ENCODE results near the gene ELFN1.
"Not testable (repeated sequence)": the region's sequence is repeated elsewhere in the genome, so short reads cannot be mapped to it uniquely, and the experiment has no call there.

Gene ELFN1

DNA sequence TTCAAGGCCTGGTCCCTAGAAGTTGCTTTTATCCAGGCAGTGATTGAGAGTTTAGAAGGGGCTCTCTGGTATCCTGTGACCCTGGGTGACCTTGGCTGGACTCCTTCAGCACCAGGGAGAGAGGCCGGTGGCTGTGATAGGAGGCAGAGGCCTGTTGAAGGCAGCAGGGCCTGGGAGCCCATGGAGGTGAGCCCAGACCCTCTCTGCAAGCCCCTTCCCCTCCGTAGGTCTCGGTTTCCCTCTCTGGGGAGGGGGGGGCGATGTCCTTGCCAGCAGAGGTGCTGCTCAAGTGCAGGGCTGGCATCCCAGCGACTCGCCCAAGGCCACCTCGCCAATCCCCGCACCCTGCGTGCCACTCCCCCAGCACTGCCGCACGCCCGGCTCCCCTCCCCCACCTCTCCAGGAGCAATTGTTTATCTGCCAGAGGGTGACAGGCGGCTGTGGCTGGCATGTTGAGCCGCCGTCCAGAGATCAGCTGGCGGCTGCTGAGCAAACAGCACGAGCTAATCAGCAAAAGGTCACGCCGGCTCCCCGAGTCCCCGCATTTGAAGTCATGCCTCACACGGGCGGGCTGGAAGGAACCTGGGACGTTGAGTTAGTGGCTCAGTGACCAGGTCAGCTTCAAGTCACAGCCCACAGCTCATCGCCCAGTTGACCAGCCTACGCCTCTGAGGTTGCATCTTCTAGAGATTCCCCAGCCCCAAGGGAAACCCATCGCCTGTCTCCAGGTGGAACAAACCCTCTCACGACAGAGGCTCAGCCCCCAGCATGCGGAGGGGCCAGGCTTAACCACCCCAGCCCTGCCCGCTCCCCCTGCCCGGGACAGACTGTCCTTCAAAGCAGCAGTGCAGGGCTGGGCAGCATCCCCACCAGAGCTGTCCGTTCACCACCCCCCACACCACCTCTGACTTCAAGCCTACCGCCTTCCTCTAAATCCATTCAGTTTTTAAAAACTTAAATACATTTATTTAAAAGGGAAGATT, 43.7 kb downstream of the ELFN1 start:
- DNase-seq = no peak

DNA sequence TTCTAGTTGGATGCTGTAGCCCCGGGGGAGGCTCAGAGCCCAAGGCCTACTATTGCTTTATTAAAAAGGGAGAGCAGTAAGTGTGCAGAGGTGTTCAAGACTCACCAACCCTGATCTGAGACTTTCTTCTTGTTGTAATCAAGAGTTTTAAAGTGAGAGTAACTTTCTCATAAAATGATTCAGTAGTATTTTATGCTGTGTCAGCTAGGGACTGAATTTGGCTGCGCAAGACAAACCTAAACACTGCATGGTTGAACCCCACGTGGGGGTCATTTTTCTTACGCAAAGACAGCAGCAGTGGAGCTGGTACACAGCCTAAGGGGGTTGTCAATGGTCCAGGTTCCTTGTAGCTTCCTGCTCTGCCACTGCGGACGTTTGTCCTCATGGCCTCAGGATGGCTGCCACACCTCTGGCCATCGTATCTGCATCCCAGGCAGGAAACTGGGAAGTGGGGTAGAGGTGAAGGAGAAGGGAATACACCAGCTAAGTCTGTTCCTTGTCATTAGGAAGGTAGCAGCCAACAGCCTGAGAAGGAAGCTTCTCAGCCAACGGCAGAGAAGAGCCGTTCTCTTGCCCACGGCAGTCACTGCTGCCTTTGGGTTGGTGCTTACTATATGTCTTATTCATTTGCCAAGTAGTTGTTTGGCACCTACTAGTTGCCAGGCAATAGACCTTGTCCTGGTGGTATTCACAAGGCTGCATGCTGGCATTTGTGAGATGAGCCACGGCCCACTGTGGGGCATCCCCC, 44.7 kb downstream of the ELFN1 start:
- DNase-seq = no peak

GRCh38 chr7:1715331-1715625, 45.2 kb downstream of the ELFN1 start:
- no peak for DNase-seq

- DNase-seq = no peak
Measured at GRCh38 chr7:1715671-1716074, 45.6 kb downstream of the ELFN1 start.

DNA sequence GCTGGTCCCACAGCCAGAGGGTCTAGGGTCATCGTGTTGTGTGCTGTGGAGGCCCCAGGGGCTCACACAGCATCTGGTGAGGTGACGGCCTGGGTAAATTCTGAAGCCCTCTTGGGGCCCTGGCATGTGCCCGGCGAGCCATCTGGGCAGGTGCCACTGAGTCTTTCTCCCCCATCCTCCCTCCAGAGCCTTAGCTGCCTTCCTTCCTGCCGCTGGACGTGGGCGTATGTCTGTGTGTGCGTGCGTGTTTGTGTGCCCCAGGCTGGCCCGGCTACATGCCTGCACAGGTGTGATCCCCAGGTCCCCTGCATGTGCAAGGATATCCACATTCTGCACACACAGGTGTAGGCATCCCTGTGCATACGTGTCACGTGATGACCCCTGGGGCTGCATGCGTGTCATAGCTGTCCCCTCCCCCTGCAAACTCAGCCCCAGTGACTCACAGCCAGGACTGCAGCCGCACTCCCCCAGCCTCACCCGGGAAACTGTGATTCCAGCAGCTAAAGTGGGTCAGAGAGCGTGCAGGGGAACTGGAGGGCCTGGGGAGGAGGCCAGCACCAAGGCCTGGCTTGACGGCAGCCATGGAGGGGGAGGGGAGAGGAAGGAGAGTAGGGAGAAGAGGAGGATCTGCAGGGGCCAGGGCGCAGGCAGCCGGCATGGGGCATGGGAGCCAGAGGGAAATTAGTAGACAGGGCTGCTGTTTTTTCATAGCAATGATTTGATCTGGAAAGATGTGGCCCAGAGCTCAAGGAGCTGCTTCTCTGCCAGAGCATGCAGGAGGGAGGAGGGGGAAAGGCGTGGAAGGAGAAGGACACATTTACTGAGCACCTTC, 46.4 kb downstream of the ELFN1 start:
- DNase-seq = no peak

GRCh38 chr7:1717095-1717483, 47.0 kb downstream of the ELFN1 start:
- DNase-seq = no peak

DNA sequence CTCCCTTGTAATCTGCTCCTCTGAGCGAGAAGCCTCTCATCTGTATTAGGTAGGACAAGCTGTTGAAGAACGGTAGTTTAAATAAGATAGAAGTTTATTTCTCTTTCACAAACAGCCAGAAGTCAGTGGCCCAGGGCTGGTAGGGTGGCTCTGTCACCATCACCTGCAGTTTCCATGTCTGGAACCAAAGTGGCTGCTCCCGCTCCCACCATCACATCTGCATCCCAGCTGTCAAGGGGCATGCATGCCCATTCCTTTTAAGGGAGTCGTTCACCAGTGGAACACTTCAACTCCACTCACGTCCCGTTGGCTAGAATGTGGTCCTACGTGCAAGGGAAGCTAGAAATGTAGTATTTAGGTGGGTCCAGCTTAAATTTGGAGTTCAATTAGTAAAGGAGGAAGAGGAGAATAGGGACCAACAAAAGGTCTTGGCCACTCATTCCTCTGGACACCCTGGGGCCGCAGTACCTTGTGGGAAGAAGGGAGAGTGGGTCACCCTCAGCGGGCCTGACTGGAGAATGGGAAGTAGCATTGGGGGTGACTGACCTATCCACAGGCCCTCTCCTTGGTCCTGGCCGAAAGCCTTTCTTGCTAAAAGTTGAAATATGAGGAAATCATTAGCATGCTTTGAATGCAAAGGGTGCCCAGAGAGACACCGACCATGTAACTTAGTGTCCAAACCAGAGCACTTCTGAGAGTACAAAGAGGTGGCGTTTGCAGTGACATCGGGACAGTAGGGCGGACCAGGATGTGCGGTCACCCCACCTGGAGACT, 48.0 kb downstream of the ELFN1 start:
- DNase-seq = no peak

GRCh38 chr7:1718850-1719249, 48.8 kb downstream of the ELFN1 start:
- DNase-seq = not testable (repeated sequence)

GRCh38 chr7:1719256-1719655, 49.2 kb downstream of the ELFN1 start:
- DNase-seq = not testable (repeated sequence)

DNA sequence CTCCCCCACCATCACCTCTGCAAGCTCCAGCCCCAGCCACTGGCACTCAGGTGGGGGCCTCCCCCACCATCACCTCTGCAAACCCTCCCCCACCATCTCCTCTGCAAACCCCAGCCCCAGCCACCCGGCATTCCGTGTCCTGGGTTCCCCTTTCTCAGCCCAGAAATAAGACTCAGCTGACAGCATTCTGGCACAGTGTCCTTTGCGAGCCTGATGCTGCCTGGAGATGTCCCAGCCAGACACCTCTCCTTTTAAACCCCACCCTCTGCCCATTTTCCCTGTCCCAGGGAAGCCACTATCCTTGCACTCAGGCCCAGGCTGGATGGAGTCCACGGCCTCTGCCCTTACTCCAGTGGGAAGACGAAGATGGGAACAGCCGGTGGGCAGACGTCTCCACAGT, 49.8 kb downstream of the ELFN1 start:
- no peak for DNase-seq

- no peak for DNase-seq
Measured at GRCh38 chr7:1720326-1720725, 50.2 kb downstream of the ELFN1 start.

DNA sequence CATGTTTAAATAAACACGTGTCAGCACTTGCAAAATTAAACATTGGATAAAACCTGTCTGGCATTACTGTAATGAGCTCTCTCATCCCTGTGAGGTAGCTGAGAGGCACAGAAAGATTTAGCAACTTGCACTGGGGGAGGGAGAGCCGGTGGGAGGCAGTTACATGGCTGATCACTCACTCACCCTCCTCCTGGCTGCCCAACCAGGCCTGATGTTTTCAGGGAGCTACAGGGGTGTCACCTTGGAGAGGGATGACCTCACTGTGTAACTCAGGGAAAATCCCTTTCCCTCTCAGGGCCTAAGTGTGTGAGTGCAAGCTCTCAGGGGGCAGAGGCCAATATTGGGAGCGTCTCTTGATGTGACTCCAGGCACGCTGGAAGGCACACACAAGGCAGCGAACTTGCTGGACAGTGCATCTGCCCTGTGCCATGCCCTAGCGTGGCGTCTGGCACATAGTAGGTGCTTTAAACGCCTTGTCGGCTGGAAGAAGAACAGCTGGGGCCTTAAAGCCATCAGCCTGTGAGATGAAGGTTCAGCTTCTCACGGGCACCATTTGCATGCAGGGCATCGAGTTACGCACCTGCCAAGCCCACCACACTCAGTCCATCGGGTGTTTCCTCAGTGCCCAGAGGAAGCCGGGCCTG, 51.1 kb downstream of the ELFN1 start:
- DNase-seq = no peak

DNA sequence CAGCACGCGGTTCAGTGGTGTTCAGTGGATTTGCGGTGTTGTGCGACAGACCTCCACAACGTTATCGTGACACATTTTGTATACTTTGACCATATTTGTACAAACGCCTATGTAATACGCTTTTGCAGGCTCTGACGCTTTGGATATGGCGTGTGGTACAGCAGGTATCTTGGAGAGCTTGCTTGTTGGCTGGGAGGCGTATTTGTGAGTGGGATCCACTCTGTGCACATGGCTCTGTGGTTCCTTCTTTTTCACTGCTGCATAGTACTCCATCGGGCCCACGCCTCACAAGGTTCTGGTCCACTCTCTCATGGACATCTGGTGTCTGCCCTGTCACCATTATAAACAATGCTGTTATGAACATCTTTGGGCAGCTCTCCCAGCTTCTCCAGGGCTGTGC, 53.2 kb downstream of the ELFN1 start:
- DNase-seq = no peak

- no peak for DNase-seq
Measured at GRCh38 chr7:1724118-1724910, 54.2 kb downstream of the ELFN1 start.

DNA sequence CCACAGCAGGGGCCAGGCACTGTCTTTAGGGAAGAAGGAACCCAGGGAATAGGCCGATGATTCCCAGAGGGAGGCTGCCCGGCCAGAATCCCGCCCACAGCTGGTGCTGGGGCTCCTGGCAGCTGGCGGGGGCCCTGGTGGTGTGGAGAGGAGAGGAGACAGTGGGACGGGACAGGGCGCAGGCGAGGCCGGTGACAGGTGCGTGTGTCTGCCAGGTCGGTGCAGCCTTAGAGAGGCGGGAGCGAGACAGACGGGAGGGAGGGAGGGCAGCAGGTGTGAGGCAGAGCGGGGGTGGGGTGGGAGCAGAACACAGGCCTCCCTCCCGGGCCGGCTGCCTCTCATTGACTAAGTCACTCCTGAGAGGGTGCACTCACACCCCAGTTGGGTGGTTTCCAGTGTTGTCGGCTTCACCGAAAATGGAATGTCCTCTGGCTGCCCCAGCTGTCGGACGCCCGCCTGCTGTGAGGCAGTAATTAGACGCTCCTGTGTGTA, 55.2 kb downstream of the ELFN1 start:
- DNase-seq = no peak

GRCh38 chr7:1725766-1726630, 55.9 kb downstream of the ELFN1 start:
- DNase-seq = no peak

GRCh38 chr7:1727079-1727478, 57.0 kb downstream of the ELFN1 start:
- no peak for DNase-seq

DNA sequence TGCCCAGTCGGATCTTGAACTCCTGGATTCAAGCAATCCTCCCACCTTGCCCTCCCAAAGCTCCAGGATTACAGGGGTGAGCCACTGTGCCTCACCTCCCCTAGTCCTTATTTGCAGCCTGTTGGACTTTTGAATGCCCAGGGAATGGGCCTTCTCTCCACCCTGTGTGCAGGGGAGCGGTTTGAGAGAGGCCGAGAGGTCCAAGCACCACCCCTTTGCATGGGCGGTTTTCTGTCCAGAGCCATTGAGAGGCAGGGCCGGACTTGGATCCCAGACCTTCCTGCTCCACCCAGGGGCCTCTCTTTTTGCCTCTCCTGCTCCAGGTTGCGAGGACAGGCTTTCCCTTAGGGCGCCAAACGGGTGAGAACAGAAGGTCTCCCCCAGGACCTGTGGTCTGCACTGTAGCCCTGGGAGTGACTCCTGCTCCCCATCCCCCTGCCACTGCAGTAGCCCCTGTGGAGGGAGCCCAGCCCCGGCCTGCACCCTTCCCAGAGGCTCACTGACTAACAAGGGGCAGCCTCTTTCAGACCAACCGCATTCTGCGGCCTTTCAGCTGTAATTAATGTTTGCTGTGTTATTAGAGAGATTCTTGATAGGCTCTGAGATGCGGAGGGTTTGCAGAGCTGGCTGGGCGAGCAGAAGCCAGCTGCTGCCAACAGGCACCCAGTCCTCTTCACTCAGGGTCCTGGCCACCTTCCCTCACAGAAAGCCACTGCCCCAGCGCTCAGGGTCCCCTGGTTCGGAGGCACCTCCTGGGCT, 57.9 kb downstream of the ELFN1 start:
- DNase-seq = no peak

DNA sequence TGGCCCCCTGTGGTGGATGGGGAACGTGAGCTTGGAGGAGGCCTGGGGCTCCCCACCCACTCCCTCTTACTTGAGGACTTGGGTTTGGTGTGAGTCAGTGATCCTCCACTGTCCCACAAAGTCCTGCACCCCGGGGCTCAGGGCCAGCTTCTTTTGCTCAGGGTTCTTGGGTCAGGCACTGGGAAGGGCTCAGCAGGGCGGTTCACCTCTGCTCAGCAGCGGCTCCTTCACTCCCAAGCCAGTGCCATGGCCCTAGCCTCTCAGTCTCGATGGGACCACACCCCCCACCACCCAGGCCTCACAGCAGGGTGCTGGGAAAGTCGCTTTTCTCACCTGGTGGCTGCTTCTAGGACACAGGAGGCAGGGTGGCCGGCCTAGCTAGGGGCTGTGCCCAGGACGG, 59.1 kb downstream of the ELFN1 start:
- no peak for DNase-seq
